H1 (cell line): Measurements from ENCODE around the gene OR2V2. TPM values are rescaled to one million over a fixed set of nuclear protein-coding genes. Genes with fewer than 3 reads are reported as not detected.
A peak's percentile ranks its signal among the peaks of the same experiment; 100 is the strongest.

ENCODE experiments used
- ATF2 ChIP-seq: IDR thresholded peaks from 2 replicates; pipeline ENCODE4 v1.6.1; 2012; ENCODE audit warnings: low read length, inconsistent platforms
- TEAD4 ChIP-seq: IDR thresholded peaks from 2 replicates; pipeline ENCODE4 v1.6.1; 2012; ENCODE audit warnings: low read depth, low read length, inconsistent platforms, mixed read lengths
- polyA plus RNA-seq, 7 experiments: library from polyadenylated mRNA; depleted of rRNA in 3 of 7; stranded (reverse) in 5 of 7; unstranded in 2 of 7; fragments of >200 nt in 5 of 7; fragments of 200-250 nt in 2 of 7; gene quantifications; 1 replicate in 5 of 7; 2 replicates in 1 of 7; 4 replicates in 1 of 7; pipeline versions ENCODE4 v1.2.1 to v1.2.3, GENCODE V29; 2011 to 2013; ENCODE audit warnings: missing spikeins in 2 of 7, mixed read lengths in 2 of 7
- total RNA-seq: library from RNA; stranded (reverse); fragmentation: NEBNext Ultra II Directional; extraction: Animal tissue kit (Norgen Biotek cat#: 25700); gene quantifications from 2 replicates; pipeline ENCODE4 v1.2.1, GENCODE V29; 2021

The OR2V2 gene
- total and polyA plus RNA-seq, 2 of the 8 experiments (the other 6 are each of a cell fraction or from before 2014, with no cell fraction given), result not detected

GRCh38 chr5:181191526-181192336 is 44.3 kb downstream of the OR2V2 start (continued):
- TF ChIP-seq ATF2 (peak; percentile 59; the same call in 1 of the 2 replicates), TEAD4 (peak; percentile 73; the same call in 1 of the 2 replicates)
